Stimulated activated naive CD8-positive, alpha-beta T cell treated with anti-CD3 and anti-CD28 coated beads, Interleukin-15, Interleukin-2, amounts not matched to agents 100 ng/mL and 50 ng/mL, for 24 hours (primary cell): ENCODE data around the gene ARHGAP26.
A peak's percentile ranks its signal among the peaks of the same experiment; 100 is the strongest.

ENCODE experiments used
- H3K27ac Mint-ChIP-seq: one replicate; pipeline ENCODE4 v1.8.0; 2021; ENCODE audit warnings: mild to moderate bottlenecking, mixed read lengths
- H3K27me3 Mint-ChIP-seq: one replicate; pipeline ENCODE4 v1.8.0; 2021; ENCODE audit warnings: mixed read lengths
- H3K36me3 Mint-ChIP-seq: one replicate; pipeline ENCODE4 v1.8.0; 2021; ENCODE audit warnings: low read depth, mixed read lengths
- H3K4me1 Mint-ChIP-seq: one replicate; pipeline ENCODE4 v1.8.0; 2021; ENCODE audit warnings: low read depth, mixed read lengths
- H3K4me3 Mint-ChIP-seq: one replicate; pipeline ENCODE4 v1.8.0; 2021; ENCODE audit warnings: mild to moderate bottlenecking, mixed read lengths
- H3K9me3 Mint-ChIP-seq: one replicate; pipeline ENCODE4 v1.8.0; 2021; ENCODE audit warnings: mixed read lengths

Gene ARHGAP26

DNA sequence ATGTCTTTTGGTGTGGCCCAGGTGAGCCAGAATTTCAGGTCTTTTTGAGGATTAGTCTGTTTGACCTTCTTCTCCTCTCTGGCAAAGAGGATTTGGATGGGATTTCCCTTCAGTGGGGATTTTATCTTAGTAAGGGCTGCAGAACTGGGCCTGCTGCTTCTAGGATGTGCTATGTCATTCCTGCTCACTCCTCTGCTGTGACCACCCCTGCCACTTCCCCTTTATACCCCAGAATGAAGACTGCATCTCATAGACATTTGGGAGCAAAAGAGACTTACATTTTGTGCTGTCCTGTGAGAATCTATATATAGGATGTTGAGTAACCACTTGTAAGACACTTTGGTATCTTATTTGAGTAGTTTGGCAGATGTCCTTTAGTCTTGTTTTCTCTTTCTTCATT is 76.2 kb downstream of the ARHGAP26 start:
- no peaks in the 10 kb centered on the region for H3K9me3 Mint-ChIP-seq
- no peaks in the 10 kb centered on the region for H3K27me3 Mint-ChIP-seq
- H3K27ac Mint-ChIP-seq = no peak overlapping the region
- peaks cover 43% of the 10 kb centered on the region for H3K4me1 Mint-ChIP-seq
- no peak overlapping the region for H3K4me3 Mint-ChIP-seq
- H3K36me3 Mint-ChIP-seq = no peaks in the 10 kb centered on the region

GRCh38 chr5:142847898-142848790 is 78.0 kb downstream of the ARHGAP26 start:
- Mint-ChIP-seq H3K36me3 (no peaks in the 10 kb centered on the region), H3K4me1 (peaks cover 54% of the 10 kb centered on the region), H3K27me3 (no peaks in the 10 kb centered on the region), H3K4me3 (no peak overlapping the region), H3K9me3 (no peaks in the 10 kb centered on the region), H3K27ac (no peak overlapping the region)

DNA sequence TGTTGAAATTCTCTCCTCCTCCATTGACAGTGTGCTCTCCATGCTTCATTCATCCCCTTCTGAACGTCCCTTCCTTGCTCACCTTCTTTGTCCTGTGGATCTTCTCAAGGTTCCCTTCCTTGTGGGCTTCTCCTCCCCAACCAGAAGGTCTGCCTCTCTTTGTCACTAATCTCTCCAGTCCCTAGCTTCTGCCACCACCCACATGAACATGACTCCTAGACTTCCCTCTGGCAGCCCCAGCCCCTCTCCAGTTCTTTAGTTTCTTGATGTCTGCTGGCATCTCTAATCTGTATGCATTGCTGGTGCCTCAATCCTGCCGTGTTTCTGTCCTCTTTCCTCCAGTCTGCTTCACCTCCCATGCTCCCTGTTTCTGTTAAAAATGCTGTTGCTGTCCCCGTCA is 79.3 kb downstream of the ARHGAP26 start:
- Mint-ChIP-seq H3K4me1 (peaks cover 52% of the 10 kb centered on the region), H3K27ac (no peak overlapping the region), H3K27me3 (no peaks in the 10 kb centered on the region), H3K36me3 (no peaks in the 10 kb centered on the region), H3K4me3 (no peak overlapping the region), H3K9me3 (no peaks in the 10 kb centered on the region)

DNA sequence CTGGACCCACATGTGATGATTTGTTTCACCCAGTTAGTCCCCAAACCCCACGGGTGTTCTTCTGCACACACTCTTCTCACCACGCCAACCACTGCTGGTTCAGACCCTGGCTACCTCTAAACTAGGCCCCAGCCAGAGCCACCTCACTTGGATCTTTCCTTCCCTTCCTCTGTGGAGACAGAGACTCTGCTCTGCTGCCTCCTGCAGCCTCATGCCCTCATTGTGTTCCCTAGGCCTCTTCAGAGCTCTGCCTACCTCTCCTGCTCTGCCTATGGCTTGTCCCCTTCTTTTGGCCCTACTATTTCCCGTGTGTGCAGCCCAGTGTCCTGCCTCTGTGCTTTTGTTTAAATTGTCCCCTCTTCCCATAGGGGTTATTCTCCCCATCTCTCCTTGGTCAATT is 79.7 kb downstream of the ARHGAP26 start:
- H3K27ac Mint-ChIP-seq = no peak overlapping the region
- no peak overlapping the region for H3K4me3 Mint-ChIP-seq
- no peaks in the 10 kb centered on the region for H3K9me3 Mint-ChIP-seq
- H3K27me3 Mint-ChIP-seq = no peaks in the 10 kb centered on the region
- H3K4me1 Mint-ChIP-seq = peaks cover 47% of the 10 kb centered on the region
- no peaks in the 10 kb centered on the region for H3K36me3 Mint-ChIP-seq

DNA sequence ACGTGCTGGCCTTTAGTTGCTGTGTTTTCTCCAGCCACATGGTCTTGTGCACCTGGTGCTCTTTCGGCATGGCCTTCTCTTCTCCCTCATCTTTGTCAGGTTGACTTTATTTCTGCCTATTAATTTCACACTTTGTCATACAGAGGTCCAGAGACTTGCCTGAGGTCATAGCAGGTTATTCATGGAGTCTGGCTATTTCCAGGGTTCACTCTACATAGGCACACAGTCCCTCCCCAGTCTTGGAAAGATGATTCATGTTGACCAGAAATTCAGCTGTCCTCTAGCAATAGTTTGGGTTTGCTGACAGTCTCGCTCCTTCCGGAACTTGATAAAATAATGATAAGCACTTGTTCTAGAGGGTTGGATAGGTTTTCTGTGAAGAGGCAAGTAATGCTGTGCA is 81.6 kb downstream of the ARHGAP26 start:
- Mint-ChIP-seq H3K27ac (no peak overlapping the region), H3K27me3 (no peaks in the 10 kb centered on the region), H3K4me3 (no peak overlapping the region), H3K9me3 (no peaks in the 10 kb centered on the region), H3K36me3 (no peaks in the 10 kb centered on the region), H3K4me1 (peaks cover 33% of the 10 kb centered on the region)

DNA sequence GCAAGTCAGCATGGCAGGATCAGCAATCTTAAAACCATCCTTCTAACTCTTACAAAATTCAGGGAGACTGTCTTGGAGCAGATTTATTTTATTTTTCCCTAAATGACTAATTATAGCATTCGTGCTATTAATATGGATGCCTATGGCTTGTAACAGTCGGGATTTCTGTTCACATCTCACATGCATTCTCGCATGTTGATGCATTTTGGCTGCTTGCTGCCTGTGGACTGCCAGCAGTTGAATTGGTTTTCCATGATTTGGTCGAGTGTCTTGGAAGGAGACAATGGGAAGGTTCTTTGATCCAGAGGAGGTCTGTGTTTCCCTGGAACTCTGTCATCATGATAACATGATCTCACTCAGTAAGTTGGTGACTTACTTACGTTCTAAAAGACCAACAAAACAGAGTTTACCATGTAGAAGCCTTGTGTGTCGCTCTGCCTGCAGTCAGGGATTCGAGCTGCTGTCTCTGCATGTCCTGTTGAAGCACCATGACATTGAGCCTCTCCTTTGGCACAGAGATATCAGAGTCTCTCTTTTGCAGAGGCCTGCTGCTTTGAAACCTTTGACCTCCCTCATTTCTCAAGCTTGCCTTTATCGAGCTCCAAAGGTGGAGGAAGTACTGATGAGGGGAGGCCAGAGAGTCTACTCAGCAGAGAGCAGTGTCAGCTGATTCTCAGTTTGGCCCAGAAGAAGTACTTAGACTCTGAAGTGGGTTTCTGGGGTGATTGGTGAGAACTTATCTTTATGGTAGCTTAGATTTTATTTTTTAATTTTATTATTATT is 82.4 kb downstream of the ARHGAP26 start:
- peaks cover 34% of the 10 kb centered on the region for H3K4me1 Mint-ChIP-seq
- H3K27ac Mint-ChIP-seq = no peak overlapping the region
- H3K27me3 Mint-ChIP-seq = no peaks in the 10 kb centered on the region
- no peaks in the 10 kb centered on the region for H3K36me3 Mint-ChIP-seq
- H3K9me3 Mint-ChIP-seq = no peaks in the 10 kb centered on the region
- H3K4me3 Mint-ChIP-seq = no peak overlapping the region

GRCh38 chr5:142853682-142854081 is 83.5 kb downstream of the ARHGAP26 start:
- no peak overlapping the region for H3K27ac Mint-ChIP-seq
- no peaks in the 10 kb centered on the region for H3K36me3 Mint-ChIP-seq
- no peaks in the 10 kb centered on the region for H3K9me3 Mint-ChIP-seq
- no peak overlapping the region for H3K4me3 Mint-ChIP-seq
- H3K4me1 Mint-ChIP-seq = peaks cover 36% of the 10 kb centered on the region
- H3K27me3 Mint-ChIP-seq = no peaks in the 10 kb centered on the region

GRCh38 chr5:142856269-142856782 is 86.1 kb downstream of the ARHGAP26 start:
- peaks cover 29% of the 10 kb centered on the region for H3K4me1 Mint-ChIP-seq
- H3K9me3 Mint-ChIP-seq = no peaks in the 10 kb centered on the region
- no peak overlapping the region for H3K4me3 Mint-ChIP-seq
- no peaks in the 10 kb centered on the region for H3K36me3 Mint-ChIP-seq
- H3K27me3 Mint-ChIP-seq = no peaks in the 10 kb centered on the region
- no peak overlapping the region for H3K27ac Mint-ChIP-seq

- Mint-ChIP-seq H3K27me3 (no peaks in the 10 kb centered on the region), H3K4me3 (no peak overlapping the region), H3K4me1 (peaks cover 19% of the 10 kb centered on the region), H3K36me3 (no peaks in the 10 kb centered on the region), H3K9me3 (no peaks in the 10 kb centered on the region), H3K27ac (no peak overlapping the region)
These were observed 87.2 kb downstream of the ARHGAP26 start for GRCh38 chr5:142857405-142857804.

- Mint-ChIP-seq H3K9me3 (no peaks in the 10 kb centered on the region), H3K27ac (no peak overlapping the region), H3K4me1 (peaks cover 23% of the 10 kb centered on the region), H3K36me3 (no peaks in the 10 kb centered on the region), H3K27me3 (no peaks in the 10 kb centered on the region), H3K4me3 (no peak overlapping the region)
These were observed 88.9 kb downstream of the ARHGAP26 start for GRCh38 chr5:142859037-142859436.

GRCh38 chr5:142860270-142860669 is 90.1 kb downstream of the ARHGAP26 start:
- Mint-ChIP-seq H3K27ac (no peak overlapping the region), H3K4me1 (peaks cover 32% of the 10 kb centered on the region), H3K4me3 (no peak overlapping the region), H3K9me3 (no peaks in the 10 kb centered on the region), H3K27me3 (no peaks in the 10 kb centered on the region), H3K36me3 (no peaks in the 10 kb centered on the region)

GRCh38 chr5:142861011-142861410 is 90.8 kb downstream of the ARHGAP26 start:
- Mint-ChIP-seq H3K27ac (no peak overlapping the region), H3K27me3 (no peaks in the 10 kb centered on the region), H3K4me1 (peaks cover 35% of the 10 kb centered on the region), H3K9me3 (no peaks in the 10 kb centered on the region), H3K36me3 (no peaks in the 10 kb centered on the region), H3K4me3 (no peak overlapping the region)

DNA sequence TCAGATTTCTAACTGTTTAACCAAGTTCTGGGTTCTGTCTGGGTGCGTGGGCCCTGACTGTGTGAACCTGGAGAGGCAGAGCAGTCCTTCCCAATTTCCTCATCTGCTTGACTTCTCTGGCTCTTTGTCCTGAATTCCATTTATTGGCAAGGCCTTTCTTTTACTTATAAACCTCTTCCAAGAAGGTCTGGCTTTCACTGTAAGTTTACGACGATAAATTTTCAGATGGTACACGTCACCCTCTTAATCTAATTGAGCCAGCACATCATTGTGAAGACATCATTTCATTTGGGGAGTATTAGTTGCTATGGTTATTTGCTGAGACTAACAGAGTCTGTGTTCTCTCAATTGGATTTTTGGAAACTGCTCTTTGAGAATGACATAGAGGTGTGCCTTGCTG is 92.4 kb downstream of the ARHGAP26 start:
- Mint-ChIP-seq H3K4me1 (peaks cover 37% of the 10 kb centered on the region), H3K4me3 (no peak overlapping the region), H3K36me3 (no peaks in the 10 kb centered on the region), H3K27me3 (no peaks in the 10 kb centered on the region), H3K9me3 (no peaks in the 10 kb centered on the region), H3K27ac (no peak overlapping the region)

- no peaks in the 10 kb centered on the region for H3K27me3 Mint-ChIP-seq
- H3K4me3 Mint-ChIP-seq = peak overlapping the region; percentile 20
- no peaks in the 10 kb centered on the region for H3K36me3 Mint-ChIP-seq
- peaks cover 34% of the 10 kb centered on the region for H3K4me1 Mint-ChIP-seq
- H3K9me3 Mint-ChIP-seq = no peaks in the 10 kb centered on the region
- H3K27ac Mint-ChIP-seq = no peak overlapping the region
These were observed 93.7 kb downstream of the ARHGAP26 start for GRCh38 chr5:142863856-142864255.
